GM23338 (cell line): ENCODE measurements around the gene ZDHHC1. TPM values are rescaled to one million over a fixed set of nuclear protein-coding genes. Genes with fewer than 3 reads are reported as not detected.
"Not testable (repeated sequence)": the region's sequence is repeated elsewhere in the genome, so short reads cannot be mapped to it uniquely, and the experiment has no call there.

Experiments used
- ATAC-seq: fragments of 200-7000 bp; cut with Tn5 transposase; 3 replicates; pipeline ENCODE4 v1.9.1; 2020
- DNase-seq: peaks from one replicate; pipeline ENCODE4 v3.0.0-alpha.2; 2015; ENCODE audit warnings: low spot score
- H2AFZ ChIP-seq: fragments of 200-600 bp; sonication (generic); 2 replicates; pipeline ENCODE4 v1.8.0; 2016; ENCODE audit warnings: antibody characterized with exemption, mild to moderate bottlenecking, moderate library complexity
- H3F3A ChIP-seq: fragments of 200-600 bp; sonication (generic); replicated peaks from 2 replicates; pipeline ENCODE4 v1.8.0; 2017; ENCODE audit warnings: antibody characterized with exemption, mixed run types, low read depth
- H3K27ac ChIP-seq: fragments of 200-600 bp; sonication (generic); 2 replicates; pipeline ENCODE4 v1.6.1; 2016; ENCODE audit warnings: low read depth
- H3K27me3 ChIP-seq: fragments of 200-600 bp; sonication (generic); 2 replicates; pipeline ENCODE4 v1.8.0; 2016; ENCODE audit warnings: mild to moderate bottlenecking, mixed run types, moderate library complexity; ENCODE audit not compliant: insufficient read depth
- H3K36me3 ChIP-seq: fragments of 200-600 bp; sonication (generic); 2 replicates; pipeline ENCODE4 v1.8.0; 2016; ENCODE audit warnings: mild to moderate bottlenecking; ENCODE audit not compliant: insufficient read depth
- H3K4me1 ChIP-seq: fragments of 200-600 bp; sonication (generic); 2 replicates; pipeline ENCODE4 v1.8.0; 2016; ENCODE audit warnings: mild to moderate bottlenecking, moderate library complexity; ENCODE audit not compliant: insufficient read depth
- H3K4me2 ChIP-seq: fragments of 200-600 bp; sonication (generic); 2 replicates; pipeline ENCODE4 v1.7.1; 2017; ENCODE audit warnings: mixed run types
- H3K4me3 ChIP-seq: fragments of 200-600 bp; sonication (generic); 2 replicates; pipeline ENCODE4 v1.6.1; 2016; ENCODE audit warnings: mixed run types
- H3K79me2 ChIP-seq: fragments of 200-600 bp; sonication (generic); replicated peaks from 2 replicates; pipeline ENCODE4 v1.8.0; 2017; ENCODE audit warnings: mild to moderate bottlenecking; ENCODE audit not compliant: insufficient read depth
- H3K9me2 ChIP-seq: fragments of 200-600 bp; sonication (generic); 2 replicates; pipeline ENCODE4 v1.8.0; 2017; ENCODE audit not compliant: insufficient read depth
- H4K20me1 ChIP-seq: fragments of 200-600 bp; sonication (generic); replicated peaks from 2 replicates; pipeline ENCODE4 v1.8.0; 2017; ENCODE audit warnings: mild to moderate bottlenecking; ENCODE audit not compliant: insufficient read depth
- H3K27ac Mint-ChIP-seq: 2 replicates; pipeline ENCODE4 v1.8.0; 2020; ENCODE audit warnings: inconsistent platforms, mild to moderate bottlenecking, moderate library complexity, mixed read lengths
- H3K27me3 Mint-ChIP-seq: 3 replicates; pipeline ENCODE4 v1.8.0; 2022; ENCODE audit warnings: low read depth, mild to moderate bottlenecking, moderate library complexity, mixed read lengths, inconsistent platforms; ENCODE audit not compliant: insufficient read depth, poor library complexity
- H3K36me3 Mint-ChIP-seq: 3 replicates; pipeline ENCODE4 v1.8.0; 2021; ENCODE audit warnings: low read depth, mild to moderate bottlenecking, inconsistent platforms, moderate library complexity, mixed read lengths
- H3K4me1 Mint-ChIP-seq: 3 replicates; pipeline ENCODE4 v1.8.0; 2020; ENCODE audit warnings: mild to moderate bottlenecking, inconsistent platforms, mixed read lengths
- H3K4me3 Mint-ChIP-seq: 3 replicates; pipeline ENCODE4 v1.8.0; 2021; ENCODE audit warnings: moderate library complexity, mild to moderate bottlenecking, inconsistent platforms, mixed read lengths
- H3K9me3 Mint-ChIP-seq: 3 replicates; pipeline ENCODE4 v1.8.0; 2020; ENCODE audit warnings: moderate library complexity, mild to moderate bottlenecking, inconsistent platforms, mixed read lengths
- CREB1 ChIP-seq: fragments of 250-450 bp; sonication (Bioruptor Pico); IDR thresholded peaks from 2 replicates; pipeline ENCODE4 v1.5.0; 2020; ENCODE audit warnings: low read depth, mild to moderate bottlenecking, moderate library complexity
- EZH2 ChIP-seq: fragments of 200-600 bp; sonication (generic); IDR thresholded peaks from one replicate; pipeline ENCODE4 v1.8.0; 2017; ENCODE audit warnings: antibody characterized with exemption, mild to moderate bottlenecking, low read depth; ENCODE audit not compliant: unreplicated experiment
- JUNB ChIP-seq: IDR thresholded peaks from one replicate; pipeline ENCODE4 v1.6.1; 2016; ENCODE audit warnings: antibody characterized with exemption; ENCODE audit not compliant: unreplicated experiment
- NANOG ChIP-seq: IDR thresholded peaks from 2 replicates; pipeline ENCODE4 v1.6.1; 2016; ENCODE audit warnings: antibody characterized with exemption, borderline replicate concordance
- REST ChIP-seq: IDR thresholded peaks from one replicate; pipeline ENCODE4 v1.6.1; 2018; ENCODE audit warnings: antibody characterized with exemption; ENCODE audit not compliant: unreplicated experiment
- ZNF331 ChIP-seq: fragments of 250-450 bp; sonication (Bioruptor Pico); IDR thresholded peaks from 2 replicates; pipeline ENCODE4 v1.5.0; 2020; ENCODE audit warnings: low read depth, mild to moderate bottlenecking, moderate library complexity
- polyA plus RNA-seq: library from polyadenylated mRNA; unstranded; fragments of >200 nt; fragmentation: Nextera tagmentation; extraction: Ambion mirVana; gene quantifications from 2 replicates; pipeline ENCODE4 v1.2.1, GENCODE V29; 2016
- total RNA-seq: library from RNA; depleted of rRNA; stranded (reverse); fragments of >200 nt; shearing (Covaris generic); gene quantifications from 2 replicates; pipeline ENCODE4 v1.2.3, GENCODE V29; 2014

Gene ZDHHC1
- total and polyA plus RNA-seq, 2 experiments from 2014 or later = 1.4 to 2.7 TPM

DNA sequence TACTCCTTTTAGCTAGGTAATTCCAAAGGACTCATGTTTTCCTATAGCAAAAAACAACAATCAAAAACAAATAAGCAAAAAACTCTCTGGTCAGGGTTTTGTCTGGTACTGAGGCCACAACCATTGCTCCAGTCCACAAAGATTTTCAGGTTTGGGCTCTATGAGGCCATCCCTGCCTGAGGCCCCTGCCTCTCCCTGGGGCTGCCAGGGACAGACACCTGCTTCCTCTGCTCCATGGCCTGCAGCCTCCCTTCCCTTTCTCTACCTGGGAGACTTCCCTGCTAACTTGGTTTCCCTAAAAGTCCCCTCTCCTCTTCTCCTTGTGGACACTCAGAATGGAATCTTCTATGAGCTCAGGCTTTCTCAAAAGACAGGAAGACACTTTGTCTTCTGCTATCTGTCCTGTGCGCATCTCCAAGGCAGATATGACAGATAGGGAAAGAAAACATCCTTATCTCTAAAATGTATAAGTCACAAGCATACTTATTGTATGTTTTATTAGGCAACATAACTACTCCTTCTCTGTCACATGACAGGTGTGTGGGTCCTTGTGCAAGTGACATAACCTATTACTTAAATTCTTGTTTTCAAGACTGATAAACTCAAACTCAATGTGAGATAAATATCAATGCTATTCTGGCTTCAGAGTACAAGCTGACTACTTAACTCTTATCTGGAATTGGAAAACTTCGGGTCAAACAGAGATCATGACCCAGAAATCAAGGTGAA is 1.2 kb upstream of the ZDHHC1 start (continued):
- no peak for TF ChIP-seq REST
- TF ChIP-seq CREB1 = no peak
- no peak for TF ChIP-seq EZH2
- TF ChIP-seq JUNB = no peak

- H3K27me3 ChIP-seq, H3K27ac Mint-ChIP-seq, H3K9me2 ChIP-seq, DNase-seq, ATAC-seq, H3F3A ChIP-seq, H3K36me3 Mint-ChIP-seq, H3K9me3 Mint-ChIP-seq, H3K79me2 ChIP-seq, H3K36me3 ChIP-seq, H4K20me1 ChIP-seq, H3K27ac ChIP-seq: not testable (repeated sequence)
- H3K4me2 ChIP-seq = peak overlapping the region; percentile 96
- Mint-ChIP-seq H3K27me3 (peaks cover 17% of the 10 kb centered on the region), H3K4me1 (peaks cover 20% of the 10 kb centered on the region), H3K4me3 (peak overlapping the region; percentile 64)
- peak overlapping the region; percentile 97 for H2AFZ ChIP-seq
- peak overlapping the region; percentile 77 for H3K4me3 ChIP-seq
- peaks cover 22% of the 10 kb centered on the region for H3K4me1 ChIP-seq
Measured at GRCh38 chr16:67415421-67415820, 856 bp downstream of the ZDHHC1 start.

- Histone ChIP-seq H4K20me1 (no peaks in the 10 kb centered on the region; the same call in 1 of the 2 replicates), H3K36me3 (no peaks in the 10 kb centered on the region), H3K79me2 (no peaks in the 10 kb centered on the region), H2AFZ (no peak overlapping the region), H3K4me1 (peaks cover 21% of the 10 kb centered on the region), H3K4me3 (no peak overlapping the region), H3F3A (peaks cover 6% of the 10 kb centered on the region; the same call in 1 of the 2 replicates), H3K27ac (0 out of 2 replicates have a peak overlapping the region, but pooled peaks have one; percentile 28), H3K27me3 (no peaks in the 10 kb centered on the region), H3K9me2 (no peaks in the 10 kb centered on the region), H3K4me2 (peak overlapping the region; percentile 18; the same call in 1 of the 2 replicates)
- Mint-ChIP-seq H3K36me3 (no peaks in the 10 kb centered on the region), H3K27ac (no peak overlapping the region), H3K9me3 (no peaks in the 10 kb centered on the region), H3K27me3 (peaks cover 15% of the 10 kb centered on the region), H3K4me1 (peaks cover 25% of the 10 kb centered on the region), H3K4me3 (peak overlapping the region; percentile 3; the same call in 1 of the 3 replicates)
- no peak for TF ChIP-seq EZH2
- no peak for TF ChIP-seq ZNF331 (CRISPR knock-in tag)
- TF ChIP-seq NANOG = no peak
- no peak for TF ChIP-seq JUNB
- no peak for TF ChIP-seq CREB1
- DNase-seq = no peak
- ATAC-seq = no peak
Measured at GRCh38 chr16:67413978-67414911, 2.0 kb downstream of the ZDHHC1 start.
